GM10847 (cell line): ENCODE results near the gene TRIM43B.
"Not testable (repeated sequence)": the region's sequence is repeated elsewhere in the genome, so short reads cannot be mapped to it uniquely, and the experiment has no call there.

ENCODE experiments used
- POLR2A ChIP-seq: IDR thresholded peaks from 2 replicates; pipeline ENCODE4 v1.6.1; 2011; ENCODE audit not compliant: insufficient read length; ENCODE audit errors: extremely low read depth

TRIM43B gene

GRCh38 chr2:95484654-95485053, at the start of gene TRIM43B:
TRIM43B (minus strand) TSS chr2:95484754; CDS start chr2:95482714, 2,040 bp downstream.
- TF ChIP-seq POLR2A: not testable (repeated sequence)

- no peak for TF ChIP-seq POLR2A
Measured at GRCh38 chr2:95531254-95531771, 46.8 kb upstream of the TRIM43B start.

DNA sequence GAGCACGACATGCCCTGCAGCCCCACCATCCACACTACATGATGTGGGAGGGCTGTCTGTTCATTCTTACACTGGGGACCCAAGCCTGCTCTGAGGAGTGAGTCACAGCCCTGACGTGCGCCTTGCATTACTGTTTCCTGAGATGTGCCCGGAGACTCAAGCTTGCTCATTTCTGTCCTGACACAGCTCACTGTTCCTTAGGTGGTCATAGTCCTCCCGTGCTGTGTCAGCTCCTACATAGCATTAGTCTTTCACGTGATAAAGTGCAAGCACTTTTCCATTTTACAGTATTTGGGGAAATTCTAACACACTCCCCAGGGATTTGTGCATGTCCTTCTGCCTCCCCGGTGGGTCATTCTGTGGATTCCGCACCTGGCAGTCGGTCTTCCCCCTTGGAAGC, 46.2 kb upstream of the TRIM43B start:
- no peak for TF ChIP-seq POLR2A

- TF ChIP-seq POLR2A: peak; percentile 56
Measured at GRCh38 chr2:95526360-95527341, 42.1 kb upstream of the TRIM43B start.

DNA sequence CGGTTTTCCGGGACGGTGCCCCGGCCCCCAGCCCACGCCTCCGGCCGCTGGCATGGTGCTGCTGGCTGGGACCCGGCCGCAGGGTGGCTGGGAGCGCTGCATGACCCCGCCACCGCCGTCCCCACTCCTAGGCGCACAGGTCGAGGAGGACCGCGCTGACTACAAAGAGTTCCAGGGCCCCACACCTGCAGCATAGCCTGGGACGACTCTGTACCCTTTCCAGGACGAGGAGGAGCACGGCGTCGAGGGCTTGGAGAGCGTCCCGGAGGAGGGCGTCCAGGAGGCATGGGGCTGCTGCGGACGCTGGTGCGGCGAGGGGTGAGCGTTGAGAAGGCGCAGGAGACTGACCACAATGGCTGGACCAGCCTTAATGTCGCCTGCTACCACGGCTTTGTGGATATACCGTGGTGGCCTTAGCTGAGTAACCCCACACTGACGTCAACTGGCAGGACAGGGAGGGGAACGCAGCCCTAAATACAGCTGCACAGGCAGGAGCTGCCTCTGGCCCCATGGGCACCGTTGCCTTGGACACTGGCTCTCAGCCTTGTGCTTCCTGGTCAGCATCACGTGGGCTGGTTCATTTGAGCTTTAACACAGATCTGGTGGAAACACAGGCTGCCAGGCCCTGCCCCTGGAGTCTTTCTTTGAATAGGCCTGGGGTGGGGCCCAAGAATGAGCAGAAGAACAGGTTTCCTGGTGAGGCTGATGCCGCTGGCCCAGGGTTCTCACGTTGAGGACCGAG, 40.9 kb upstream of the TRIM43B start:
- no peak for TF ChIP-seq POLR2A

DNA sequence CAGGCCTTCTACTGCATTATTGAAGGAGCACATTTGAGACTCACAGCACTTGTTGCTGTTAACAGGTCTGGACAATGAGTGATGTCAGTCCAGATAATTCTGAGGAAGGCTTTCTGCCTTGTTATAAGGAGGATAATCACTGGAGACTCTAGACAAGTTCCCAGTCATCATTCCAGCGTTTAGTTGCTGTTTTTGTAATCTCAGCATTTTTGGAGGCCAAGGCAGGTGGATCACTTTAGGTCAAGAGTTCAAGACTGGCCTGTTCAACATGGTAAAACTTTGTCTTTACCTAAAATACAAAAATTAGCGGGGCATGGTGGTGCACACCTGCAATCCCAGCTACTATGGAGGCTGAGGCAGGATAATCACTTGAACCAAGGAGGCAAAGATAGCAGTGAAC, 39.6 kb upstream of the TRIM43B start:
- no peak for TF ChIP-seq POLR2A

- TF ChIP-seq POLR2A: no peak
Measured at GRCh38 chr2:95514718-95515117, 30.2 kb upstream of the TRIM43B start.

- TF ChIP-seq POLR2A: no peak
Measured at GRCh38 chr2:95509408-95509807, 24.9 kb upstream of the TRIM43B start.

- no peak for TF ChIP-seq POLR2A
Measured at GRCh38 chr2:95505222-95505621, 20.7 kb upstream of the TRIM43B start.

DNA sequence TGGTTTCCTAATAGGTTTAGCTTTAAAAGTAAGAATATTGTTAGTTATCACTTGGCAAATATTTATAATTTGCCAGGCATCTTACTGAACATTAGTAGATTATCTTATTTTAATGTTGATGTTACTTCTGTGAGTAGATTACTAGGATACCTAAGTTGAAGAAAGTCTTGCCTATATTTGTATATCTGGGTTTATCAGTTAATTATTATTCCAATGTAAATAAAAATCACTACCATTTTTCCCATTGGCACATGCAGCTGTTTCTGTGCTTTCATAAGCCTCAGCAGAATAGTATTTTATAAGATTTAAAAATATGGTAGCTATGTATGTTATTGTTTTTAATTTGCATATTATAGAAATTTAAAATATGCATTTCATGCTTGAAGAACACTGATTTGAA, 16.3 kb upstream of the TRIM43B start:
- no peak for TF ChIP-seq POLR2A
